T47D (cell line): Measurements from ENCODE around the gene ZNF14.
"Not testable (repeated sequence)": the region's sequence is repeated elsewhere in the genome, so short reads cannot be mapped to it uniquely, and the experiment has no call there.

Experiments
- DNase-seq, 2 experiments: peaks; one replicate each; pipeline versions ENCODE4 v3.0.0 to v3.0.0-alpha.2; 2011 to 2012; ENCODE audit warnings: low read depth in 1 of 2, low spot score in 1 of 2
- JUND ChIP-seq: IDR thresholded peaks from 2 replicates; pipeline ENCODE4 v1.6.1; 2012; ENCODE audit warnings: low read depth
- in situ Hi-C: cut with HindIII; loops from 2 replicates; pipeline ENCODE4 v1.10.0; 2016; ENCODE audit warnings: low sequenced_read_pairs, low pct_unique_long_range_greater_than_20kb

Gene ZNF14

DNA sequence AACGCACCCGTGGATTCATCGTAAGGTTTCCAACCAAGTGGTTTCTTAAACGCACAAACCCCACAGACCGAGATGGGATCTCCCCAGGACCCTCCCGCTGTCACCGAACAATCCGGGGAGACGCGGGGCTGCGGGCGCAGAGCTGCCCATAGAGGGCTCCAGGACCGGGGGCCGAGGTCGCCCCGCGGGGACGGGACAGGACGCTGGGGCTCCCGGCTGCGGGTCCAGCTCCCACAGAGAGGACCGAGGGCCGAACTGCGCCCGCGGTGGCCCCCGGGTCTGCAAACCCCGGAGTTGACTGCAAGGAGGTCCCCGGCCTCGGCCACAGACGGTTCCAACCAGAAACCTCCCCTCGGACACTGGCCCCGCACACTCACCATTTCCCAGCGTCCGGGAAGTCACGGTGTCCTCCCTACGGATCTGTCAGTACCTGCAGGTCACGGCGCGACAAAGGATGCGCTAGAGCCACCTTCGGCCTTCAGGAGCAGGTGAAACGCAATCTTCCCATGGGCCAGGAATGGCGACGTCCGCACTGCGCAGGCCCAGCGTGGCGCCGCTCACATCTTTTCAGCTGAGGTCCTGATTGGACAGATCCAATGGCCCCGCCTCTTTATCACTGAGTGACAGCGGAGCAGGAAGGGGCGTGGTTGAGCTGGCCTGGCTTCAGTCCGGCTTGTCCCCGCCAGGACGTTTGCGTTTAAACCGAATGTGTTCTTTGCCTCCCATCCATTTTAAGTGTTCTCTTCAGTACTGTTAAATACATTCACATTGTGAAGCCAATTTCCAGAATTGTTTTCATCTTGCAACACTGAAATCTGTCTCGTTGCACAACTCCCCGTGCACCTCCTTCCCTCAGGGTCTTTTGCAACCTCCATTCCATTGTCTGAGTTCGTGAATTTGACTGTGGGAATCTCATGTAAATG lies at the start of gene ZNF14:
Gene ZNF14 (minus strand): TSS at position 534 of the 923 bp plus-strand sequence. CDS start 154 bp downstream, at position 380.
- DNase-seq: peak; percentile 95 to 96
- in situ Hi-C loops: no loop called here
- no peak for TF ChIP-seq JUND

- in situ Hi-C loops, DNase-seq: not testable (repeated sequence)
These were observed 48.9 kb upstream of the ZNF14 start for GRCh38 chr19:19781791-19782190.

DNA sequence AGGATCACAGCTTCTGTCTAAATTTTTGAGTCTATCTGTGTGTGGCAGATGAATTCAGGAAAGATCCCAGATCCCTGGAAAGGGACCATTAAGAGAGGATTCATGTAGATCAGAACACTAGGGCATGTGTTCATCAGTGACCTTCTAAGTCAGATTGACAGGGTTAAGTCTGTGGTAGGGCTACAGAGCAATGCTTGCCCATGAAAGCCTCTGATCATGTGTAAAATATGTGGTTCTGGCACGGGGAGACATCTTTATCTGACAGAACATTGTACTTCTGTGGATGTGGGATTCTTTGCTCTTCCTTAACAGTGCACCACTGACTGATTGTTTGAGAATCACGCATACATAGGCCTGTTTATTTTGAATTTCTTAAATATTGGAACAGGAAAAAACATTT lies 45.8 kb upstream of the ZNF14 start:
- in situ Hi-C loops: no loop called here
- DNase-seq: no peak
- no peak for TF ChIP-seq JUND

GRCh38 chr19:19777692-19778091 lies 44.8 kb upstream of the ZNF14 start:
- no peak for DNase-seq
- in situ Hi-C loops: no loop called here
- no peak for TF ChIP-seq JUND

DNA sequence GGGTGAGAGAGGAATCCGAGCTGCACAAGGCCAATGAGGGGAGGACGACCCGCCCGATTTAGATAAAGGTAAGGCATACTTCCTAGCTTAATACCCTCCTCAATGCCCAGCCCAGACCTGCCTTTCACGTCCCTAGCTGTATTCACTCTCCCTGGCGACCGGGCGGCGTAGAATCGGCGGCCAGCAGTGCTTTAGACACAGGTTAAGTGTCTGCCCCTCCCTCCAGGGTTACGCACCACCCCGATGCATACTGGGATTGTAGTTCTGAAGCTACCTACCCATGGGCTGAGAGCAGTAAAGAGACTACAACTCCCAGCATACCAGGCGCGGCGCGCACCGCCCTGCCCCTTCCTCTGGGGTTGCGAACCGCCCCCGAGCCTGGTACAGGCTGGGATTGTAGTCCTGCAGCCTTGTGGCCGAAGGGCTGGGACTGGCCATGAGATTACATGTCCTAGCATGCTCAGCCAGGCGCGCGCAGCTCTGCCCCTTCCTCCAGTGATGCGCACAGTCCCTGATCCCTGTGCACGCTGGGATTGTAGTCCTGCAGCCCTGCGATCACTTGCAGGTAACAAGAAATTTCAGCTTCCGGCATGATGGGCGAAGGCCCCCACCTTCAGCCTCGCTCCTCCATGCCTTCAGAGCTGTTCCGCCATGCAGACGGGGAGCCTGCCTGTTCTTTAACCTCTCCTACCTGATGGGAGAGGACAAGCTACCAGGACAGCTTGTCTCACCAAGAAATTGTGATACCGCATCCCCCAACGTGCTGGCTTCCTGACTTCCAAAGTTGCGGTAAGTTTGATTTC lies 43.5 kb upstream of the ZNF14 start:
- TF ChIP-seq JUND: no peak
- peak; percentile 55 to 98 for DNase-seq
- in situ Hi-C loops: no loop called here

GRCh38 chr19:19775891-19776205 lies 42.9 kb upstream of the ZNF14 start:
- in situ Hi-C loops: no loop called here
- no peak for DNase-seq
- no peak for TF ChIP-seq JUND

DNA sequence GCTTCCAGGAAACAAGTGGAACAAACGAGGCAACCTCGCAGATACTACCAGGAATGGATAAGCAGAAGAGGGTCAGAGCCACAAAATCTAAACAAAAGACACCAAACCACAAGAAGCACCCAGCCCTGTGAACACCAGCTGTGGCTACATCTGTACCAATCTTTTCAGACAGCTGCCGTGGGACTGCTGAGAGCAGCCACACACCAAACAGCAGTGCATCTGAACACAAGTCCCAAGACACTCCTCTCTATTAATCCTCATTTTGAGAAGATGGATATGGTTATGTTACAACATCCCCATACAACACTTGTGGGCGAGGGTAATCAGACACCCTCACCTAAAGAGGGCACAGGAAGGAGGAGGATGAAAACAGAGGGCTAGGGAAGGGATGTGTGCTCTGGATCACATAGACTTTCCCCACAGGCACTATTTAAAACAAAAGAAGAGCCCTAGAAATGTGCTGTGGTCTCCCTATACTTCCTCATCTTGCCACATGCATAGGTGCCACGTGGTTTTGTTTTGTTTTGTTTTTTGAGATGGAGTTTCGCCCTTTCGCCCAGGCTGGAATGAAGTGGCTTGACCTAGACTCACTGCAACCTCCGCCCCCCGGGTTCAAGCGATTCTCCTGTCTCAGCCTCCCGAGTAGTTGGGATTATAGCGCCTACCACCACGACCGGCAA lies 41.6 kb upstream of the ZNF14 start:
- in situ Hi-C loops: no loop called here
- TF ChIP-seq JUND: no peak
- no peak for DNase-seq

DNA sequence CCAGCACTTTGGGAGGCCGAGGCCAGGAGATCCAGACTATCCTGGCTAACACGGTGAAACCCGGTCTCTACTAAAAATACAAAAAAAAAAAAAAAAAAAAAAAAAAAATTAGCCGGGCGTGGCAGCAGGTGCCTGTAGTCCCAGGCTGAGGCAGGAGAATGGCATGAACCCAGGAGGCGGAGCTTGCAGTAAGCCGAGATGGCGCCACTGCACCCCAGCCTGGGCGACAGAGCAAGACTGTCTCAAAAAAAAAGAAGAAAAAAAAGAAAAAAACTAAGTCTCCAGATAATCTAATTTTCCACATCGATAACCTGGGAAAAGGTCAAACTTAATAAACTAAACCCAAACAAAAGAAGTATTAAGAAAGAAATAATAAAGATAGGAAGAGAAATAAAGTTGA lies 39.1 kb upstream of the ZNF14 start:
- in situ Hi-C loops, DNase-seq: not testable (repeated sequence)

- DNase-seq, in situ Hi-C loops: not testable (repeated sequence)
These were observed 37.1 kb upstream of the ZNF14 start for GRCh38 chr19:19769971-19770370.

DNA sequence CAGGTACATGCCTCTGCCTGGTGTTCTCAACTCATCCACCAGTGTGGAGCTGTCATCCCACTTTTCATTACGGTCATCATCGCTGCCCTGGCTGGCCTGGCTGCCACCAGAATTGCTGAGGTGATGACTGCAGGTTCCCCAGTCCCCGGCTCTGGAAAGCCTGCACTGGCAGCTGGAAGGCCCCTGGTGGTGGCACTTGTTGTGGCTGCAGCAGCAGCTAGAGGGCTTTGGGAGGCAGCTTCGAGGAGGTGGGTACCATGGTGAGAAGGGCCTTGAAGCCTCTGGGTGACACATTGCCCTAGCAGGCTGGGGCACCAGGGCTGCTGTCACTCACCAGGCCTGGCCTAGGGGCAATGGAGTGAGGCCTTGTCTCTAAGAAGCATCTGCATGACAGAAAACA lies 25.3 kb upstream of the ZNF14 start:
- in situ Hi-C loops: no loop called here
- TF ChIP-seq JUND: no peak
- no peak for DNase-seq

DNA sequence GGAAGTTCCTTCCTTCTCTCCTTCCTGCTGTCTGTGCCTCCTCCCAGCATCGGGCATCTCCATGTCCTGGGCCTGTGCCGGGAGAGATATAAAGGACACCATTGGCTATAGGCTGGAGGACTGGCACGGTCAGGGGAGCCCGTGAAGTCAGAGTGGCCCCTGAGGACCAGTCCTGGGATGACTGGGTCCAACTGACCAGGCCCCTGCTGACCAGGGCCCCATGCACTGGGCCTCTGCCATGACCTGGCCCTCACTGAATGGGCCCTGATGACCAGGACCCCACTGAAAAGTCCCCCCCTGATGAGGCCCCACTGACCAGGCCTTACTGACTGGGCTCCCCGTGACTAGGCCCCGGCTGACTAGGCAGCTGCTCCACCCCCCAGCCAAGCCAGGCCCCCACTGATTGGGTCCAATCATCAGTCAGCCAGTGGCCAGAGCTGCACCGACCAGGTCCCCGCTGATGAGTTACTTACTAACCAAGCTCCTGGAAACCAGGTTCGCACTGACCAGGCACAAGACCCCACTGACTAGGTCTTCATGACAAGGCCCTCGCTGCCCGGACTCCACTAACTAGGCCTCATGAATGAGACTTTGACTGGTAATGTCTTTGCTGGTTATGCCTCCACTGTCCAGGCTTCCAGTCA lies 20.0 kb upstream of the ZNF14 start:
- DNase-seq: no peak
- TF ChIP-seq JUND: no peak
- in situ Hi-C loops: no loop called here

DNA sequence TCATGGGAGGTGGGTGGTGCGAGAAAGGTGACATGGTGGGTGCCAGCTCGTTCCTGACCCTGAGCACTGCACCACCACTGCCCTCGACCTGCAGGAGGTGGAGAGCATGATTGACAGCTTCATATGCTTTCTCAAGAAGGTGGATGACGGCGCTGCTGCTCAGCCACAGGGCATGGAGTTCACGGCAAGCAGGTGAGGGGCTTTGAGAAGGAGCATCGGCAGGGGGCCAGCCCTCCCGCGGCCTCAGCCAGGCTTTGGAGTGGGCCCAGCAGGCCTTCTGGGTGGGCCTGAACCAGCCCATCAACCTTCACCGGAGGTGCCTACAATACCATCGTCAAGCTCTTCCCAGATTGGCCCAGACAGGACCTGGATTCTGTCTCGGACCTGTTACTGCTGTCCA lies 18.9 kb upstream of the ZNF14 start:
- DNase-seq: no peak
- in situ Hi-C loops: no loop called here
- TF ChIP-seq JUND: no peak
